HepG2 (cell line): ENCODE measurements around the gene COBL. TPM values are rescaled to one million over a fixed set of nuclear protein-coding genes. Genes with fewer than 3 reads are reported as not detected.

Experiments
- AHDC1 ChIP-seq: sonication (generic); formaldehyde crosslinking; IDR thresholded peaks from 2 replicates; pipeline ENCODE4 v1.5.1; 2020; ENCODE audit warnings: mild to moderate bottlenecking, missing genetic modification reagents, borderline replicate concordance
- AHR ChIP-seq: IDR thresholded peaks from 2 replicates; pipeline ENCODE4 v1.6.1; 2018; ENCODE audit warnings: missing genetic modification reagents, missing compliant biosample characterization
- DMAP1 ChIP-seq: IDR thresholded peaks from 2 replicates; pipeline ENCODE4 v1.6.1; 2016
- HOXA7 ChIP-seq: sonication (generic); formaldehyde crosslinking; IDR thresholded peaks from 2 replicates; pipeline ENCODE4 v1.8.1; 2022; ENCODE audit warnings: mild to moderate bottlenecking, missing genetic modification reagents, moderate library complexity
- NBN ChIP-seq: fragments of 450-650 bp; conservative IDR thresholded peaks from 2 replicates; pipeline ENCODE4 v1.6.1; 2017
- NFE2 ChIP-seq: sonication (generic); formaldehyde crosslinking; IDR thresholded peaks from 2 replicates; pipeline ENCODE4 v1.4.0; 2020; ENCODE audit warnings: missing genetic modification reagents
- NFE2L1 ChIP-seq: sonication (generic); formaldehyde crosslinking; IDR thresholded peaks from 2 replicates; pipeline ENCODE4 v1.4.0; 2020; ENCODE audit warnings: missing genetic modification reagents, mild to moderate bottlenecking, borderline replicate concordance
- RAD51 ChIP-seq: fragments of 450-650 bp; IDR thresholded peaks from 2 replicates; pipeline ENCODE4 v1.6.1; 2016; ENCODE audit warnings: borderline replicate concordance
- RBFOX2 ChIP-seq: fragments of 200-400 bp; formaldehyde crosslinking; IDR thresholded peaks from 2 replicates; pipeline ENCODE4 v1.6.1; 2017; ENCODE audit warnings: low read depth, mild to moderate bottlenecking, low read length
- REST ChIP-seq, 2 experiments: IDR thresholded peaks; 2 replicates each; pipeline ENCODE4 v1.6.1; 2011 to 2012; ENCODE audit warnings: low read length in 2 of 2, borderline replicate concordance in 1 of 2, low read depth in 1 of 2, mild to moderate bottlenecking in 1 of 2, moderate library complexity in 1 of 2
- SIN3A ChIP-seq: IDR thresholded peaks from 2 replicates; pipeline ENCODE4 v1.6.1; 2011; ENCODE audit warnings: low read depth, mild to moderate bottlenecking, control low read depth, low read length, borderline replicate concordance
- XRCC5 ChIP-seq: fragments of 200-400 bp; formaldehyde crosslinking; optimal IDR thresholded peaks from 2 replicates; pipeline ENCODE3; 2017; ENCODE audit warnings: mild to moderate bottlenecking, low read length
- ZNF331 ChIP-seq: sonication (generic); formaldehyde crosslinking; IDR thresholded peaks from 2 replicates; pipeline ENCODE4 v1.4.0; 2020; ENCODE audit warnings: missing genetic modification reagents
- ZNF556 ChIP-seq: sonication (generic); formaldehyde crosslinking; IDR thresholded peaks from 2 replicates; pipeline ENCODE4 v1.4.0; 2020; ENCODE audit warnings: mild to moderate bottlenecking, missing genetic modification reagents, borderline replicate concordance
- ZSCAN9 ChIP-seq: IDR thresholded peaks from 2 replicates; pipeline ENCODE4 v1.6.1; 2016; ENCODE audit warnings: borderline replicate concordance
- polyA plus RNA-seq, 8 experiments: library from polyadenylated mRNA; depleted of rRNA in 3 of 8; stranded (reverse) in 7 of 8; unstranded in 1 of 8; fragments of >200 nt; fragmentation: Illumina TruSeq in 4 of 8; extraction: Trizol in 4 of 8; gene quantifications; 2 replicates each; pipeline versions ENCODE4 v1.2.1 to v1.2.3, GENCODE V29; 2011 to 2016; ENCODE audit warnings: low read depth in 4 of 8, missing spikeins in 1 of 8, mixed read lengths in 1 of 8; ENCODE audit not compliant: insufficient read depth in 1 of 8
- total RNA-seq, 5 experiments: library from RNA; depleted of rRNA; stranded (reverse); fragments of >200 nt; fragmentation: Illumina TruSeq; extraction: Trizol; gene quantifications; 2 replicates each; pipeline ENCODE4 v1.2.3, GENCODE V29; 2016; ENCODE audit warnings: low read depth in 1 of 5
- TF ChIP-seq, protein P1 (sequence below): sonication (generic); formaldehyde crosslinking; conservative IDR thresholded peaks from 2 replicates; pipeline ENCODE4 v1.8.0; 2022; ENCODE audit warnings: missing genetic modification reagents
- TF ChIP-seq, protein P2 (sequence below): sonication (generic); formaldehyde crosslinking; IDR thresholded peaks from 2 replicates; pipeline ENCODE4 v1.5.0; 2020; ENCODE audit warnings: missing genetic modification reagents
- TF ChIP-seq, protein P3 (sequence below): sonication (generic); formaldehyde crosslinking; IDR thresholded peaks from 2 replicates; pipeline ENCODE4 v1.8.0; 2022; ENCODE audit warnings: missing genetic modification reagents, mild to moderate bottlenecking, borderline replicate concordance

The COBL gene
- total and polyA plus RNA-seq, 2 of the 13 experiments (the other 11 are each of a cell fraction or from before 2014, with no cell fraction given): 3.8 to 4.9 TPM

DNA sequence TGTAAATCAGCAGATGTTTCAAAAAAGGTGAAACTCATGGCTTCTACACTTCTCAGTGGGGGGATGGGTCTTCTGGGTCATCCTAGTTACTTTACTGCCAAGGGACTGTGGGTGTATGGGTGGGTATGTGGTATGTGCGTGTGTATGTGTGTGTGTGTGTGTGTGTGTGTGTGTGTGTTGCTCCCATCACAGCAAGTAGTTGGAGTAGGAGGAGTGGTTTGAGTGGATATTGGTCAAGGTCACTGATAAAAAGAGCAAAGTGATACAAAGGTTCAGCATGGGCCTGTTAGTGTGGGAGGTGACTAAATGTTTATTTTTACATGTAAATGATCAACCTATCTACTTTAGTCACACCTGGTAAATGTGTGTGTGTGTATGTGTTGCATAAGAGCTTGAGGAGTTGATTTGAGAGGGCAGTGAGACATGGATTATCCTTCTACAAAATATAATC, 11.8 kb upstream of the COBL start (continued):
- TF ChIP-seq RBFOX2 (no peak), REST (IDR thresholded peaks at IDR 0.05; ENCODE audit: borderline replicate concordance in 1 of 2, low read depth in 1 of 2, low read length in 2 of 2) (no peak), ZNF331 (CRISPR knock-in tag) (no peak), ZSCAN9 (CRISPR knock-in tag) (no peak), AHDC1 (CRISPR knock-in tag) (peak; percentile 73; the same call in 1 of the 2 replicates), XRCC5 (peak; percentile 19), SIN3A (no peak), AHR (CRISPR knock-in tag) (no peak), ZNF556 (CRISPR knock-in tag) (no peak), HOXA7 (CRISPR knock-in tag) (no peak), DMAP1 (CRISPR knock-in tag) (no peak), RAD51 (no peak), NFE2L1 (CRISPR knock-in tag) (no peak), NBN (no peak), NFE2 (no peak)
- TF ChIP-seq, protein P1, sequence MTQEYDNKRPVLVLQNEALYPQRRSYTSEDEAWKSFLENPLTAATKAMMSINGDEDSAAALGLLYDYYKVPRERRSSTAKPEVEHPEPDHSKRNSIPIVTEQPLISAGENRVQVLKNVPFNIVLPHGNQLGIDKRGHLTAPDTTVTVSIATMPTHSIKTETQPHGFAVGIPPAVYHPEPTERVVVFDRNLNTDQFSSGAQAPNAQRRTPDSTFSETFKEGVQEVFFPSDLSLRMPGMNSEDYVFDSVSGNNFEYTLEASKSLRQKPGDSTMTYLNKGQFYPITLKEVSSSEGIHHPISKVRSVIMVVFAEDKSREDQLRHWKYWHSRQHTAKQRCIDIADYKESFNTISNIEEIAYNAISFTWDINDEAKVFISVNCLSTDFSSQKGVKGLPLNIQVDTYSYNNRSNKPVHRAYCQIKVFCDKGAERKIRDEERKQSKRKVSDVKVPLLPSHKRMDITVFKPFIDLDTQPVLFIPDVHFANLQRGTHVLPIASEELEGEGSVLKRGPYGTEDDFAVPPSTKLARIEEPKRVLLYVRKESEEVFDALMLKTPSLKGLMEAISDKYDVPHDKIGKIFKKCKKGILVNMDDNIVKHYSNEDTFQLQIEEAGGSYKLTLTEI (CRISPR knock-in tag): no peak
- TF ChIP-seq, protein P2, sequence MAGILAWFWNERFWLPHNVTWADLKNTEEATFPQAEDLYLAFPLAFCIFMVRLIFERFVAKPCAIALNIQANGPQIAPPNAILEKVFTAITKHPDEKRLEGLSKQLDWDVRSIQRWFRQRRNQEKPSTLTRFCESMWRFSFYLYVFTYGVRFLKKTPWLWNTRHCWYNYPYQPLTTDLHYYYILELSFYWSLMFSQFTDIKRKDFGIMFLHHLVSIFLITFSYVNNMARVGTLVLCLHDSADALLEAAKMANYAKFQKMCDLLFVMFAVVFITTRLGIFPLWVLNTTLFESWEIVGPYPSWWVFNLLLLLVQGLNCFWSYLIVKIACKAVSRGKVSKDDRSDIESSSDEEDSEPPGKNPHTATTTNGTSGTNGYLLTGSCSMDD (CRISPR knock-in tag): no peak
- TF ChIP-seq, protein P3, sequence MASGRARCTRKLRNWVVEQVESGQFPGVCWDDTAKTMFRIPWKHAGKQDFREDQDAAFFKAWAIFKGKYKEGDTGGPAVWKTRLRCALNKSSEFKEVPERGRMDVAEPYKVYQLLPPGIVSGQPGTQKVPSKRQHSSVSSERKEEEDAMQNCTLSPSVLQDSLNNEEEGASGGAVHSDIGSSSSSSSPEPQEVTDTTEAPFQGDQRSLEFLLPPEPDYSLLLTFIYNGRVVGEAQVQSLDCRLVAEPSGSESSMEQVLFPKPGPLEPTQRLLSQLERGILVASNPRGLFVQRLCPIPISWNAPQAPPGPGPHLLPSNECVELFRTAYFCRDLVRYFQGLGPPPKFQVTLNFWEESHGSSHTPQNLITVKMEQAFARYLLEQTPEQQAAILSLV (CRISPR knock-in tag): no peak
